Hematopoietic multipotent progenitor cell treated with erythropoietin and hydrocortisone succinate and interleukin-3 and kit ligand, for 8 days (in vitro differentiated cells): ENCODE data around the gene BICD1.
"Not testable (repeated sequence)": the region's sequence is repeated elsewhere in the genome, so short reads cannot be mapped to it uniquely, and the experiment has no call there.

Experiments
- DNase-seq: peaks from one replicate; pipeline ENCODE4 v3.0.0-alpha.2; 2015

BICD1 gene

DNA sequence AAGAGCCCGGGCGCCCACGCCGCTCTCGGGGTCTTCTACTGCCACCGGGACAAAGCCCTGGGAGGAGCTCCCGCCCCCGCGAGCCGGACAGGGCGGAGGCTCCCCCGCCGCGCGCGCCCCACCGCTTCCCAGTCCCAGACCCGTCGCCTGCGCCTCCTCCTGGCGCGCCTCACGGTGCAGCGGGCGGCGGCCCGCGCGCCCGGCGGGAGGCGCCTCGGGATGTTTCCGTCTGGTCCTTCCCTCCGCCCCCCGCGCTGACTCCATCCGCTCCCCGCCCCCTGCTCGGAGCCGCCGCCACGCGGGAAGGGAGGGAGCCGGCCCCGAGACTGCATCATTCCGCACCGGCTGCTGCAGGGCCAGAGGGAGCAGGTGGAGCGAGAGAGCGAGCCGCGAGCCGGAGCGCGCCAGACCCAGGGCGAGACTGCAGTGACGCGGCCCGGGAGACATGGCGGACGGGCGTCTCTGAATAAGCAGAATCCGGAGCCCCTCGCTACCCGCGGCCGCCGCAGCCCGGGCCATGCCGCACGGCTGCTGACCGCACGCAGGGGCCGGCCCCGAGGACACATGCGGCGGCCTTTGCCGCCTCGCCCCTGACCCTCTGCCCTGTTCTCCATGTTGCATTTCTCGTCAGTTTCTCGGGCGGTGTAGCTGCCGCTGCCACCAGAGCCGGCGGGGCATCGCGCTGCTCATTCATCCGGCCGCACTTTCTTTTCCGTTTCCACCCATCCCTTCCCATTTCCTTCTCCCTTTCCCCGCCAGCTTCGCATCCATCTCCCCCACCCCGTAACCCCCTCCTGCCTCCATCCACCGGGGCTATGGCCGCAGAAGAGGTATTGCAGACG lies at the start of gene BICD1:
TSS of gene BICD1 (plus strand) at position 331 of the 842 bp plus-strand sequence. CDS start at position 816, 485 bp downstream.
- DNase-seq = peak; percentile 81

- no peak for DNase-seq
These were observed 45.6 kb upstream of the BICD1 start for GRCh38 chr12:32061033-32061432.

DNA sequence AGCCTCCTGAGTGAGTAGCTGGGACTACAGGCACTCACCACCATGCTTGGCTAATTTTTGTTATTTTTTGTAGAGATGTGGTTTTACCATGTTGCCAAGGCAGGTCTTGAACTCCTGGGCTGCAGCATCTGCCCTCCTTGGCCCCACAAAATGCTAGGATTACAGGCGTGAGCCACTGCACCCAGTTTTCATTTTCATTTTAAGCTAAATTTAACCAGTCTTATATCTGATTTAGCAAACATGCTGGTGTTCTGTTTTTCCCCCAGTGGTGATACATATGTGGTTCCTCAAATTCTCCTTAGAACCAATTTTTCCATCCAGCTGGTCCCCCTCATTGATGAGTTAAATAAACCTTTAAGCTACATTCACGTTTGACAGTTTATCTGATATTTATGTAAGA lies 43.8 kb upstream of the BICD1 start:
- DNase-seq = no peak

DNA sequence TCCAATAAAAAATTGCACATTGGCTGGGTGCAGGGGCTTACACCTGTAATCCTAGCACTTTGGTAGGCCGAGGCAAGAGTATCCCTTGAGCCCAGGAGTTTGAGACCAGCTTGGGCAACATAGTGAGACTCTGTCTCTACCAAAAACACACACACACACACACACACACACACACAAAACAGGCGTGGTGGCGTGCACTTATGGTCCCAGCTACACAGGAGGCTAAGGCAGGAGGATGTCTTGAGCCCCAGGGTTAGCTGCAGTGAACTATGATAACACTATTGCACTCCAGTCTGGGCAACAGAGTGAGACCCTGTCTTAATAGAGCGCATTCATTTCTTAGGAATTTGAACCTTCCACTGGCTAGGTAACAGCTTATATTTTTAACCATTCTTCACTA lies 42.9 kb upstream of the BICD1 start:
- DNase-seq = no peak

- no peak for DNase-seq
These were observed 40.4 kb upstream of the BICD1 start for GRCh38 chr12:32066206-32066605.

- DNase-seq = no peak
These were observed 37.6 kb upstream of the BICD1 start for GRCh38 chr12:32069071-32069470.

DNA sequence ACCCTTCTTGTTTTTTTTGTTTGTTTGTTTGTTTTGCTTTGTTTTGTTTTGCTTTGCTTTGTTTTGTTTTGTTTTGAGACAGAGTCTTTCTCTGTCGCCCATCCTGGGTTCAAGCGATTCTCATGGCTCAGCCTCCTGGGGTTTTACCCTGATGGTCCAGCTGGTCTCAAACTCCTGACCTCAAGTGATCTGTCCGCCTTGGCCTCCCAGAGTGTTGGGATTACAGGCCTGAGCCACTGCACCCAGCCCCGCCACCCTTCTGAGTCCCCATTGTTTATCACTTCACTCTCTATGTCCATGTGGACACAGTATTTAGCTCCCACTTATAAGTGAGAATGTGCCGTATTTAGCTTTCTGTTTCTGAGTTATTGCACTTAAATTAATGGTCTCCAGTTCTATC lies 36.9 kb upstream of the BICD1 start:
- DNase-seq = no peak

DNA sequence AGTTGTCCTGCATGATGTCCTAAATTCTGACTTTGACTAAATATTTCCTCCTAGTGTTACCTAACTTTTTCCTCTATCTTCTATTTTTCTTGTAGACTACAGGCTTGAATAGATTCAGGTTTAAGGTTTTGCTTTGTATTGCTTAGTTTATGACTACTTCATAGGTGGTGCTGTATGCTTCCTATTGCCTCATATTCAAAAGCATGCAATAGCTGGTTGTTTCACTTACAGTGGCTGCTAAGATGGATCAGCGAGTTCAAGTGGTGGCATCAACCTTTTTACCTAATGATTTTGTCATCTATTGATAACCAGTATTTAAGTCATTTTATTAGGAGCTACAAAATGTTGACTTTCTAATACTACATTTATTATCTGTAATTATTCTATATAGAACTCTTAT lies 36.3 kb upstream of the BICD1 start:
- no peak for DNase-seq

DNA sequence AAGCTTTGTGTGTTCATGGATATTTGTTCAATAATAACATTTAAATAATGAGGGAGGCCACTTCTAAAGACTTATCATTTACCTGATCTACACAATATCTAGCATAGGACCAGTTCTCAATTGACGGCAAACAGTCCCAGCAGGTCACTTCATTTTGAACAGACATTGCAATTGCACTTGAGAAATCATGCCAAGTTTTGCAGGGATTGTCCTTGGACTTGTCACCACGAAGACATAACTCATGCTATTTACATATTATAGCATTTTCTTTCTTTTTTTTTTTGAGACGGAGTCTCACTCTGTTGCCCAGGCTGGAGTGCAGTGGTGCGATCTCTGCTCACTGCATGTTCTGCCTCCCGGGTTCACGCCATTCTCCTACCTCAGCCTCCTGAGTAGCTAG lies 34.5 kb upstream of the BICD1 start:
- no peak for DNase-seq

GRCh38 chr12:32074432-32074831 lies 32.2 kb upstream of the BICD1 start:
- DNase-seq = no peak

GRCh38 chr12:32076941-32077340 lies 29.7 kb upstream of the BICD1 start:
- no peak for DNase-seq

DNA sequence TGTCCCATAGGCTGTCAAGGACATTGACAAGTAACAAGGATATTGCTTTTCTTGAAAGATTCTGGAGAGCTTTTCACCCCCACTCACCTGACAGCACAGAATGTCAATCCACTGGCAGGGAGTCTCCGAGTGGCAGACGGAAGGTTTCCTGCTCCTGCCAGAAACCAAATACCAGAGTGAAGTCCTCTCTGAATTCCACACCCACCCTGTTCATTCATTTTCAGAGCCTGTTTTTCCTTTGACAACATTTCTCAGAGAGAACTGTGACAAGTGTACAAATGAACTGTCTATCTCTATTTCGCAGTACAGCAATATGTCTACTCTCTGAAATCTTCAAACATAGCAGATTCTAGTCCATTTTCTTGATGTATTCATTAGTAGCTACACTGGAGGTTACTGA lies 26.2 kb upstream of the BICD1 start:
- no peak for DNase-seq

GRCh38 chr12:32083489-32083888 lies 23.2 kb upstream of the BICD1 start:
- DNase-seq = no peak

GRCh38 chr12:32084017-32084688 lies 22.5 kb upstream of the BICD1 start:
- DNase-seq = no peak

DNA sequence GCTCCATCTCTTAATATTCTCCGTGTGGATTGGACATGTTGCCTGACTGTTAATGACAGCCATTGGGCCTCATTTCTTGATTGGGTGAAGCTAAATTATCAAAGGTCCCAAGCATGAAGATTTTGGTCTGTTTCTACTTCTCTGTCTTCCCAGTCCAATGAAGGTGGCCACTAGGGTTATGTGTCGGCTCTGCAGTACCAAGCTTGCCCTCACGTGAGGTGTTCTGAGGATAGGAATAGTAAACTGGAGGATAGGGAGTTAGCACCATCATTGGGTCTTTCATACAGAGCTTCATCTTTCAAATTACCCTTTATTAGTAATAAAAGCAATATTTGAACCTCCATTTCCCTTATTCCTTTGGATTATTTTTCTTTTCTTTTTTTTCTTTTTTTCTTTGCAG lies 21.9 kb upstream of the BICD1 start:
- DNase-seq = no peak

- DNase-seq = no peak
These were observed 19.3 kb upstream of the BICD1 start for GRCh38 chr12:32087306-32087705.

- no peak for DNase-seq
These were observed 17.5 kb upstream of the BICD1 start for GRCh38 chr12:32089156-32089555.

GRCh38 chr12:32089586-32089985 lies 17.1 kb upstream of the BICD1 start:
- DNase-seq = no peak

- no peak for DNase-seq
These were observed 15.0 kb upstream of the BICD1 start for GRCh38 chr12:32091696-32092095.

- DNase-seq = no peak
These were observed 8.5 kb upstream of the BICD1 start for GRCh38 chr12:32098112-32098511.

DNA sequence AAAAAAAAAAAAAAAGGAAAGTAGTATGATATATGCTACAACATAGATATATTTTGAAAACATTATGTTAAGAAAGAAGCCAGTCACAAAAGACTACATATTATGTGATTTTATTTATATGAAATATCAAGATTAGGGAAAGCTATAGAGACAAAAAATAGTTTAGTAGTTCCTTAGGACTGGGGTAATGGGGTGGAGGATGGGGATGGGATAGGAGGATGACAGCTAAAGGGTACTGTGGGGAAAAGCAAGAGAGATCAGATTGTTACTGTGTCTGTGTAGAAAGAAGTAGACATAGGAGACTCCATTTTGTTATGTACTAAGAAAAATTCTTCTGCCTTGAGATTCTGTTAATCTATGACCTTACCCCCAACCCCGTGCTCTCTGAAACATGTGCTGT lies 7.4 kb upstream of the BICD1 start:
- DNase-seq = not testable (repeated sequence)

DNA sequence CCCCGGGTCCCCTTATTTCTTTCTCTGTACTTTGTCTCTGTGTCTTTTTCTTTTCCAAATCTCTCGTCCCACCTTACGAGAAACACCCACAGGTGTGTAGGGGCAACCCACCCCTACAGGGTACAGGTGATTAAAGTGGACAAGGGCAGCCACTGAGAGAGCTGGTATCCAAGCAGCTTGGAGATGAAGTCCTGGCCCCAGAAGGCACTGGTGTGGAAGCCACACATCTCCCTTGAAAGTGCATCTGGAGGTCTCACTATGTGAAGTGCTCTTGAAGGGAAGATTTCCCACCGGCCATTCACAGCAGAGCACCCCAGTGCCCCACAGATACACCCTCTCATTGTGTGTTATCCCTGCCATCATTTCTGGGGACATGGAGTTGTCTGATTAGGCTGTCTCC lies 6.3 kb upstream of the BICD1 start:
- DNase-seq = no peak

DNA sequence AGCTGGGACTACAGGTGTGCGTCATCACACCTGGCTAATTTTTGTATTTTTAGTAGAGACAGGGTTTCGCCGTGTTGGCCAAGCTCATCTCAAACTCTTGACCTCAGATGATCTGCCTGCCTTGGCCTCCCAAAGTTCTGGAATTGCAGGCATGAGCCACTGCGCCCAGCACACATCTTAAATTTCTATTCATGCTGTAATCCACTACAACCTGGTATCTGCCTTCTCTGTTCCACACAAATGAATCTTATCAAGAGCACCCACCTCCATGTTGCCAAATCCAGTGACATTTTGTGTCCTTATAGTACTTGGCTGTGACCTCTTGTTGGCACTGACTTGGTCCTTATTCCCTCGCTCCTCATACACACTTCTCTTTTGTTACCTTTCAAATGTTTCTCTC lies 5.8 kb upstream of the BICD1 start:
- DNase-seq = no peak

DNA sequence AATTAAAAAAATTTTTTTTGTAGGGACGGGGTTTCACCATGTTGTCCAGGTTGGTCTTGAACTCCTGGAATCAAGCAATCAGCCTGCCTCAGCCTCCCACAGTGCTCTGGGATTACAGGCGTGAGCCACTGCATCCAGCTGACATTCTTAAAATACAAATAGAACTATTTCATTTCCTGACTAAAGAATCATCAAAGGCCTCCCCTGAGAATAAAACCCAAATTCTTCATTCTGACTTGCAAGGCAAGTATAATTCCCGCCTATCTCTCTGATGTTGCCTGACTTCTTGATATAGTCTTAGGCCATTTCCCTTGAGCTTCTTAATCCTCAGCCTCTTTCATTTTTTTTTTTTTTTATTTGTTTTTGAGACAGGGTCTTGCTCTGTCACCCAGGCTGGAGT lies 4.4 kb upstream of the BICD1 start:
- DNase-seq = no peak
